SU-DHL-6 (cell line): Measurements from ENCODE around the gene SLC14A1.

ENCODE experiments used
- H2AFZ ChIP-seq: fragments of 200-600 bp; sonication (generic); 2 replicates; pipeline ENCODE4 v1.6.1; 2014; ENCODE audit warnings: low read depth, mild to moderate bottlenecking, moderate library complexity, mixed read lengths, antibody characterized with exemption, low read length; ENCODE audit not compliant: severe bottlenecking
- H3F3A ChIP-seq: fragments of 200-600 bp; shearing (Covaris generic); 2 replicates; pipeline ENCODE4 v1.6.0; 2016; ENCODE audit warnings: antibody characterized with exemption, mild to moderate bottlenecking; ENCODE audit not compliant: insufficient read depth
- H3K27ac ChIP-seq: fragments of 200-600 bp; sonication (generic); 2 replicates; pipeline ENCODE4 v1.5.1; 2016; ENCODE audit warnings: low read depth, mild to moderate bottlenecking, low read length, moderate library complexity, mixed read lengths
- H3K27me3 ChIP-seq: fragments of 200-600 bp; sonication (generic), shearing (Covaris generic); 2 replicates; pipeline ENCODE4 v1.6.0; 2014; ENCODE audit warnings: mild to moderate bottlenecking, low read length
- H3K36me3 ChIP-seq: fragments of 200-600 bp; sonication (generic); 2 replicates; pipeline ENCODE4 v1.6.1; 2014; ENCODE audit warnings: mild to moderate bottlenecking, low read length, mixed read lengths
- H3K4me2 ChIP-seq: fragments of 300-600, 200-600 bp; shearing (Covaris generic), sonication (generic); 2 replicates; pipeline ENCODE4 v1.6.0; 2014; ENCODE audit warnings: low read length, low read depth, mild to moderate bottlenecking; ENCODE audit not compliant: poor library complexity, severe bottlenecking
- H3K4me3 ChIP-seq: fragments of 200-600 bp; sonication (generic); 2 replicates; pipeline ENCODE4 v1.5.1; 2014; ENCODE audit warnings: antibody characterized with exemption, low read length, mild to moderate bottlenecking, mixed read lengths; ENCODE audit not compliant: insufficient read depth, poor library complexity, severe bottlenecking
- H3K79me2 ChIP-seq: fragments of 200-600 bp; sonication (generic); 2 replicates; pipeline ENCODE4 v1.6.1; 2014; ENCODE audit warnings: mild to moderate bottlenecking, low read length, moderate library complexity; ENCODE audit not compliant: insufficient read depth
- H3K9ac ChIP-seq: fragments of 200-600 bp; sonication (generic); 2 replicates; pipeline ENCODE4 v1.7.0; 2014; ENCODE audit warnings: mild to moderate bottlenecking, low read length
- H3K9me2 ChIP-seq: fragments of 200-600 bp; sonication (generic); replicated peaks from 2 replicates; pipeline ENCODE4 v1.6.1; 2014; ENCODE audit warnings: low read length; ENCODE audit not compliant: insufficient read depth
- H3K9me3 ChIP-seq: fragments of 200-600 bp; sonication (generic); 2 replicates; pipeline ENCODE4 v1.6.1; 2014; ENCODE audit warnings: low read length, mixed read lengths; ENCODE audit not compliant: insufficient read depth
- H4K20me1 ChIP-seq: fragments of 200-600 bp; sonication (generic); 2 replicates; pipeline ENCODE4 v1.6.1; 2014; ENCODE audit warnings: low read depth, mild to moderate bottlenecking, antibody characterized with exemption, low read length, moderate library complexity, mixed read lengths
- EZH2phosphoT487 ChIP-seq: fragments of 200-600 bp; sonication (generic), shearing (Covaris generic); conservative IDR thresholded peaks from 2 replicates; pipeline ENCODE4 v1.6.1; 2018; ENCODE audit warnings: mild to moderate bottlenecking, antibody characterized with exemption, low read length, moderate library complexity, mixed read lengths
- TF ChIP-seq, protein P1 (sequence below): fragments of 200-600 bp; sonication (generic); IDR thresholded peaks from one replicate; pipeline ENCODE4 v1.5.1; 2017; ENCODE audit warnings: antibody characterized with exemption, mild to moderate bottlenecking, low read length, moderate library complexity; ENCODE audit not compliant: insufficient read depth, poor library complexity, severe bottlenecking

Gene SLC14A1

DNA sequence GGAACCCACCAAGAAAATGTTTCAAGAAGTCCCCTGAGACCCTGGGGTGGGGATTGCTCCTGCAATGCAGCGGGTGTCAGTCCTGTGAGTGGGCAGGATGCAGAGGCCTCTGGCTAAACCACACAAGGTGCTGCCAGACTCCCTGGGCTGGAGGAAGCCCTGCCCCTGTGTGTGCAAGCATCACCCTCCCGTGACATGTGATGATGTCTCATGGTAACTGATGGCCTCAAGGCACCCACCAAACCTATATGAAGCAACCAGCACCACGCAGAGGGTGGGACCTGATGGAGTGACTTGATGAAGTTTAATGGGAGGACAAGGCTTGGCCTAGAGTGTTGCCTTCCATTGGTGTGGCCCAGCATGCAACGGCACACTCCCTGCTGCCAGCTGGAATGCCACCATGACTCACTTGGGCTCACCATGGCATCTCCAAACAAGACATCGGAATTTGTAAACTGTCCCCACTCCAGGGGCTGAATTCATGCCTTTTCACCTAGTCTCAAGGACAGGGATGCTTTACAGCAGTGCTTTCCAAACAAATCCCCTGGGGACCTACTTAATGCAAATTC, 8.7 kb upstream of the SLC14A1 start:
- no peaks in the 10 kb centered on the region; the same call in 1 of the 2 replicates for H3K27me3 ChIP-seq
- H4K20me1 ChIP-seq = no peaks in the 10 kb centered on the region

DNA sequence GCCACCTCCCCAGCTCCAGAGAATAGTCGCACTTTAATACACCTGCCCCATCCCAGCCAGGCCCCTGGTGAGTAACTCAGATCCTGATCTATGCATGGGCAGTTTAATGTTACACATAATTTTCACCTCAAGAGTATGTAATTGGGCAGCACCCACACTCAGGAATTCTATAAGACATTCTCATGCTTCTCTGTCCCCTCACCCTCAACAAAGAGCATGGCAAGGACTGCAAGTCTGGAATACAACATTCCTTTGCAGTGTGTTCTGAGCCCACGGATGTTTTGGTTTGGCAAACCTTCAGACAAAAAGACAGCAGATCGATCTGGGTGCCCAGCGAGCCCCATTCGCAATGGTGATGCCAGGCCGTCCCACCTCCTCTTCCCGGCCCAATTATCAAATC, 4.9 kb upstream of the SLC14A1 start:
- Histone ChIP-seq H3K9me2 (no peaks in the 10 kb centered on the region), H3K36me3 (no peaks in the 10 kb centered on the region), H2AFZ (no peak overlapping the region), H3F3A (no peaks in the 10 kb centered on the region), H3K27ac (no peak overlapping the region), H3K27me3 (no peaks in the 10 kb centered on the region; the same call in 1 of the 2 replicates), H4K20me1 (no peaks in the 10 kb centered on the region), H3K79me2 (no peaks in the 10 kb centered on the region), H3K4me2 (no peak overlapping the region), H3K9me3 (no peaks in the 10 kb centered on the region), H3K9ac (no peak overlapping the region), H3K4me3 (no peak overlapping the region)
- TF ChIP-seq, protein P1, sequence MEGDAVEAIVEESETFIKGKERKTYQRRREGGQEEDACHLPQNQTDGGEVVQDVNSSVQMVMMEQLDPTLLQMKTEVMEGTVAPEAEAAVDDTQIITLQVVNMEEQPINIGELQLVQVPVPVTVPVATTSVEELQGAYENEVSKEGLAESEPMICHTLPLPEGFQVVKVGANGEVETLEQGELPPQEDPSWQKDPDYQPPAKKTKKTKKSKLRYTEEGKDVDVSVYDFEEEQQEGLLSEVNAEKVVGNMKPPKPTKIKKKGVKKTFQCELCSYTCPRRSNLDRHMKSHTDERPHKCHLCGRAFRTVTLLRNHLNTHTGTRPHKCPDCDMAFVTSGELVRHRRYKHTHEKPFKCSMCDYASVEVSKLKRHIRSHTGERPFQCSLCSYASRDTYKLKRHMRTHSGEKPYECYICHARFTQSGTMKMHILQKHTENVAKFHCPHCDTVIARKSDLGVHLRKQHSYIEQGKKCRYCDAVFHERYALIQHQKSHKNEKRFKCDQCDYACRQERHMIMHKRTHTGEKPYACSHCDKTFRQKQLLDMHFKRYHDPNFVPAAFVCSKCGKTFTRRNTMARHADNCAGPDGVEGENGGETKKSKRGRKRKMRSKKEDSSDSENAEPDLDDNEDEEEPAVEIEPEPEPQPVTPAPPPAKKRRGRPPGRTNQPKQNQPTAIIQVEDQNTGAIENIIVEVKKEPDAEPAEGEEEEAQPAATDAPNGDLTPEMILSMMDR = no peak
- TF ChIP-seq EZH2phosphoT487 = no peak

More for the DNA sequence above, 8.7 kb upstream of the SLC14A1 start:
- no peak overlapping the region for H3K4me3 ChIP-seq
- H2AFZ ChIP-seq = no peak overlapping the region
- no peak for TF ChIP-seq EZH2phosphoT487
- TF ChIP-seq, protein P1 = no peak
- no peaks in the 10 kb centered on the region for H3K79me2 ChIP-seq
- no peak overlapping the region for H3K4me2 ChIP-seq
- no peaks in the 10 kb centered on the region for H3F3A ChIP-seq
- H3K27ac ChIP-seq = no peak overlapping the region
- no peaks in the 10 kb centered on the region for H3K9me3 ChIP-seq
- H3K9ac ChIP-seq = no peak overlapping the region
- no peaks in the 10 kb centered on the region for H3K36me3 ChIP-seq
- H3K9me2 ChIP-seq = no peaks in the 10 kb centered on the region

DNA sequence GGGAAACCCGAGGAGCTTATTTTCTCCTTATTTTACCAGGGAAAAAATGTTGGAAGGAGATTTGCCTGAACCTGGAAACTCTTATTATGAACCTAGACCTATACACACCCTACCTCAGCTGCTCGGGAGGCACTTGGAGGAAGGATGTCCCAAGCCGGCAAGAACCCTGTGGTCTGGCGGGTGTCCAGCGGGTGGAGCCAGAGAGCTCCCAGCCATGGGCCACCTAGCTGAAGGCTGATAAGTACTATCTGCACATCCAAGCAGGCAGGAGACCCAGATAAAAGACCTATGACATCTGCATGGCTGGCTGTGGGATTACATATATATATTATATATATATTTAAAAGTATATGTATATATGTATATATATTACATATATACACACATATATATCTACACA, 1.1 kb upstream of the SLC14A1 start:
- Histone ChIP-seq H3K36me3 (no peaks in the 10 kb centered on the region), H3K9me2 (no peaks in the 10 kb centered on the region), H3K9ac (no peak overlapping the region), H4K20me1 (no peaks in the 10 kb centered on the region), H3K9me3 (no peaks in the 10 kb centered on the region), H3F3A (no peaks in the 10 kb centered on the region), H2AFZ (no peak overlapping the region), H3K4me3 (no peak overlapping the region), H3K79me2 (no peaks in the 10 kb centered on the region), H3K27ac (no peak overlapping the region), H3K4me2 (no peak overlapping the region), H3K27me3 (no peaks in the 10 kb centered on the region; the same call in 1 of the 2 replicates)
- TF ChIP-seq, protein P1 = peak; percentile 94
- no peak for TF ChIP-seq EZH2phosphoT487
